Measurements from ENCODE around the gene EEFSEC.
A peak's percentile ranks its signal among the peaks of the same experiment; 100 is the strongest.

DNA sequence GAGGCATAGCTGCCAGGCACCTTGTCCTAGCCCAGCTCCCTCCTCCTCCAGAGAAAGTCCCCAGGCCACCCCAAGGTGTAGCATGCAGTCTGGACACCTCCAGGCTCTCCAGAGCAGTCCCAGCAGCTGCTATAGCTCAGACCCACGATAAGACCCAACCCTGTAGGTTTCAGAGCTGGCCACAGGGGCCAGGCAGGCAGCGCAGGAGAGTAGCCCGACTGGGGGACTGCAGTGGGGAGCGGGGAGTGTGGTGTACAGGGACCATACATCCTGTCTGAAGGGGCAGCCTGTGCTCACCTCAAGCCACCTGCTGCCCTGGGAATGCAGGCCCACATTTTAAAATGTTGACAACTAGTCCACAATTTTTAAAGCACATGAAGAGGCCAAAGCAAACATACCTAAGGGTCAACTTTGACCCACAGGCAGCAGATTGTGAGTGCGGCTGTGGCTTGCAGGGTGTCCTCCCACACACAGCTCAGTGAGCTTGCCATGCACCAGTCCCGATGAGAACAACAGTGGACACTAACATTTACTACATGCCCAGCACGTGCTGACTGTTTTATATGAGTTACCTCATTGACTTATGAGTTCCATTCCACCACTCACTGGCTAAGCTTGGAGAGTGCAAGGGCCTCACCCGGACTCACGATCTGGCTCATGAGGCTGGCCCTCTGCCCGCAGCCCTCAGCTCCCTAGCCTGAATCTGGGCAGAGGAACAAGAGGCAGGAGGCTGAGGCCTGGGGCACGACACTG lies 232.0 kb downstream of the EEFSEC start:
- TF ChIP-seq SUZ12 (IDR thresholded peaks at IDR 0.05) (no peak), HDGF (IDR thresholded peaks at IDR 0.05; ENCODE audit: borderline replicate concordance) (no peak), BHLHE40 (IDR thresholded peaks at IDR 0.05; ENCODE audit: borderline replicate concordance) (no peak), TARDBP (IDR thresholded peaks at IDR 0.05) (no peak), FOXA1 (IDR thresholded peaks at IDR 0.05) (no peak), LEF1 (IDR thresholded peaks at IDR 0.05; ENCODE audit: borderline replicate concordance) (no peak)
- TF ChIP-seq, protein P1, sequence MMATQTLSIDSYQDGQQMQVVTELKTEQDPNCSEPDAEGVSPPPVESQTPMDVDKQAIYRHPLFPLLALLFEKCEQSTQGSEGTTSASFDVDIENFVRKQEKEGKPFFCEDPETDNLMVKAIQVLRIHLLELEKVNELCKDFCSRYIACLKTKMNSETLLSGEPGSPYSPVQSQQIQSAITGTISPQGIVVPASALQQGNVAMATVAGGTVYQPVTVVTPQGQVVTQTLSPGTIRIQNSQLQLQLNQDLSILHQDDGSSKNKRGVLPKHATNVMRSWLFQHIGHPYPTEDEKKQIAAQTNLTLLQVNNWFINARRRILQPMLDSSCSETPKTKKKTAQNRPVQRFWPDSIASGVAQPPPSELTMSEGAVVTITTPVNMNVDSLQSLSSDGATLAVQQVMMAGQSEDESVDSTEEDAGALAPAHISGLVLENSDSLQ (IDR thresholded peaks at IDR 0.05), result peak; percentile 51; the same call in 1 of the 2 replicates

Data from HEK293T (cell line).